Adrenal gland (tissue), 5 donors: ENCODE results near the gene RTP4.

Experiments
- POLR2A ChIP-seq, 2 donors: fragments of 450-650 bp; IDR thresholded peaks; one replicate each; pipeline ENCODE4 v1.6.1; 2017; ENCODE audit warnings: antibody characterized with exemption in 2 of 2, mild to moderate bottlenecking in 2 of 2, moderate library complexity in 1 of 2
- TF ChIP-seq, protein P1 (sequence below), 6 experiments: fragments of 450-650 bp in 4 of 6; fragments of 200-600 bp in 2 of 6; sonication (generic) in 1 of 6; IDR thresholded peaks; 1 replicate in 5 of 6; 2 replicates in 1 of 6; pipeline versions ENCODE4 v1.5.1 to v1.8.0; 2016 to 2021; ENCODE audit warnings: antibody characterized with exemption in 6 of 6, mild to moderate bottlenecking in 2 of 6, moderate library complexity in 1 of 6
- donor health status: DM: no; HTN: no; CAD: no.

DNA sequence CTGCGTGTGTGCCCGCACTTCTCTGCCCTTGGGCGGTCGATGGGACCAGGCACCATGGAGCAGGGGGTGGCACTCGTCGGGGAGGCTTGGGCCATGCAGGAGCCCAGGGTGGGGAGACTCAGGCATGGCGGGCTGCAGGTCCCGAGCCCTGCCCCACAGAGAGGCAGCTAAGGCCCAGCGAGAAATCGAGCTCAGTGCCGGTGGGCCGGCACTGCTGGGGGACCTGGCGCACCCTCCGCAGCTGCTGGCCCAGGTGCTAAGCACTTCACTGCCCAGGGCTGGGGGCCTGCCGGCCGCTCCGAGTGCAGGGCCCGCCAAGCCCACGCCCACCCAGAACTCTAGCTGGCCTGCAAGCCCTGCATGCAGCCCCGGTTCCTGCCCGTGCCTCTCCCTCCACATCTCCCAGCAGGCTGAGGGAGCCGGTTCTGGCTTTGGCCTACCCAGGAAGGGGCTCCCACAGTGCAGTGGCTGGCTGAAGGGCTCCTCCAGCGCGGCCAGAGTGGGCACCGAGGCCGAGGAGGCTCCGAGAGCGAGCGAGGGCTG, 553 bp upstream of the RTP4 start:
- TF ChIP-seq, protein P1, sequence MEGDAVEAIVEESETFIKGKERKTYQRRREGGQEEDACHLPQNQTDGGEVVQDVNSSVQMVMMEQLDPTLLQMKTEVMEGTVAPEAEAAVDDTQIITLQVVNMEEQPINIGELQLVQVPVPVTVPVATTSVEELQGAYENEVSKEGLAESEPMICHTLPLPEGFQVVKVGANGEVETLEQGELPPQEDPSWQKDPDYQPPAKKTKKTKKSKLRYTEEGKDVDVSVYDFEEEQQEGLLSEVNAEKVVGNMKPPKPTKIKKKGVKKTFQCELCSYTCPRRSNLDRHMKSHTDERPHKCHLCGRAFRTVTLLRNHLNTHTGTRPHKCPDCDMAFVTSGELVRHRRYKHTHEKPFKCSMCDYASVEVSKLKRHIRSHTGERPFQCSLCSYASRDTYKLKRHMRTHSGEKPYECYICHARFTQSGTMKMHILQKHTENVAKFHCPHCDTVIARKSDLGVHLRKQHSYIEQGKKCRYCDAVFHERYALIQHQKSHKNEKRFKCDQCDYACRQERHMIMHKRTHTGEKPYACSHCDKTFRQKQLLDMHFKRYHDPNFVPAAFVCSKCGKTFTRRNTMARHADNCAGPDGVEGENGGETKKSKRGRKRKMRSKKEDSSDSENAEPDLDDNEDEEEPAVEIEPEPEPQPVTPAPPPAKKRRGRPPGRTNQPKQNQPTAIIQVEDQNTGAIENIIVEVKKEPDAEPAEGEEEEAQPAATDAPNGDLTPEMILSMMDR (IDR thresholded peaks at IDR 0.05), result no peak
- TF ChIP-seq POLR2A (IDR thresholded peaks at IDR 0.05), result no peak
